ENCODE measurements around the gene BNC1.

The BNC1 gene, protein sequence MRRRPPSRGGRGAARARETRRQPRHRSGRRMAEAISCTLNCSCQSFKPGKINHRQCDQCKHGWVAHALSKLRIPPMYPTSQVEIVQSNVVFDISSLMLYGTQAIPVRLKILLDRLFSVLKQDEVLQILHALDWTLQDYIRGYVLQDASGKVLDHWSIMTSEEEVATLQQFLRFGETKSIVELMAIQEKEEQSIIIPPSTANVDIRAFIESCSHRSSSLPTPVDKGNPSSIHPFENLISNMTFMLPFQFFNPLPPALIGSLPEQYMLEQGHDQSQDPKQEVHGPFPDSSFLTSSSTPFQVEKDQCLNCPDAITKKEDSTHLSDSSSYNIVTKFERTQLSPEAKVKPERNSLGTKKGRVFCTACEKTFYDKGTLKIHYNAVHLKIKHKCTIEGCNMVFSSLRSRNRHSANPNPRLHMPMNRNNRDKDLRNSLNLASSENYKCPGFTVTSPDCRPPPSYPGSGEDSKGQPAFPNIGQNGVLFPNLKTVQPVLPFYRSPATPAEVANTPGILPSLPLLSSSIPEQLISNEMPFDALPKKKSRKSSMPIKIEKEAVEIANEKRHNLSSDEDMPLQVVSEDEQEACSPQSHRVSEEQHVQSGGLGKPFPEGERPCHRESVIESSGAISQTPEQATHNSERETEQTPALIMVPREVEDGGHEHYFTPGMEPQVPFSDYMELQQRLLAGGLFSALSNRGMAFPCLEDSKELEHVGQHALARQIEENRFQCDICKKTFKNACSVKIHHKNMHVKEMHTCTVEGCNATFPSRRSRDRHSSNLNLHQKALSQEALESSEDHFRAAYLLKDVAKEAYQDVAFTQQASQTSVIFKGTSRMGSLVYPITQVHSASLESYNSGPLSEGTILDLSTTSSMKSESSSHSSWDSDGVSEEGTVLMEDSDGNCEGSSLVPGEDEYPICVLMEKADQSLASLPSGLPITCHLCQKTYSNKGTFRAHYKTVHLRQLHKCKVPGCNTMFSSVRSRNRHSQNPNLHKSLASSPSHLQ

DNA sequence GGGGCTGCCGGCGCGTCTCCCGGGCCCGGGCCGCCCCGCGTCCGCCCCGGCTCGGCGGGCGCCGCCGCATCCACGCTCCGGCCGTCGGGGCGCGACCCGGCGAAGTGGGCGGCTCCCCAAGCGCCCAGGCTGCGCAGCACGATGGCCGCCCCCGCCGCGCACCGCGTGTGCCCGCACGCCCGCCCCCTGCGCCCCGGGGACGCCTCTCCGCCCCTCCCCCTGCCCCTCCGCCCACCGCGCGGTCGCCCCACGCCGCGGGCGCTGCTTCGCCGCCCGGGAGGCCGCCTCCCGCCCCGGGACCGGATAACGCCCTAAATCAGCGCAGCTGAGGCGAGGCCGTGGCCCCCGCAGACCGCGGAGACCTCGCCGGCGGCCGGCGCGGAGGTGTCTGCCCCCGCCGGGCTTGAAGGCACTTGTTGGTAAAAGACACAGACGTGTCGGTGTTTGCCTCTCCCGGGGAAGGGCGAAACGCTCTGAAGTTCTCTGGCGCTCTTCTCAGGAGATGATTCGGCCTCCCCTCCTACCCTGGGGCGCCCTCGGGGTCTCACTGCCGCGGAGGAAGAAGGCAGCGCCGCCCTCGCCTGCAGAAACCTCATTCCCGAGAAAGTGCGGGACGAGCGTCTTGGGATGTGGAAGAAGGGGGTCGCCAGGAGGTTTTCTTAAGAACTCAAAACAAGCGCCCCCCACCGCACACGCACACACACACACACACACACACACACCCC is at the start of gene BNC1:
TSS of gene BNC1 (minus strand) at position 106 of the 725 bp plus-strand sequence. CDS start at position 70, 36 bp downstream.
- no peak for DNase-seq (ENCODE audit: low spot score)

DNA sequence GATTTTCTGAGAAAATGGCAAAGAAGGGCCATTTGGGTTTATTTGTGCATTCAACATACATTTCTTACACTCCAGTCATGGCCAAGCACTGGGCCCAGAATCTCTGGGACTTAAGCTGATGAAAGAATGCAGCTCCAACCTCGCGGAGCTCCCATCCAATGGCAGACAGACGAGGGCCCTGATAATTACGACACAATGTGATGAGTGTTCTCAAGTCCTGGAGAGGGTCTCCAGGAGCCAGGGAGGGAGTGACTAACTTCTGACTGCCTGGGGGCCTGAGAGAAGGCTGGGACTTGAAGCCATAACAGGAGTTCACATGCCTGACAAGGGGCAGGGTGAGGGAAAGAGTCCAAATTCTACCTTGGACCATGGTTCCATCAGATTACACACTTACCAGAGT is 42.6 kb upstream of the BNC1 start:
- no peak for DNase-seq (ENCODE audit: low spot score)

DNA sequence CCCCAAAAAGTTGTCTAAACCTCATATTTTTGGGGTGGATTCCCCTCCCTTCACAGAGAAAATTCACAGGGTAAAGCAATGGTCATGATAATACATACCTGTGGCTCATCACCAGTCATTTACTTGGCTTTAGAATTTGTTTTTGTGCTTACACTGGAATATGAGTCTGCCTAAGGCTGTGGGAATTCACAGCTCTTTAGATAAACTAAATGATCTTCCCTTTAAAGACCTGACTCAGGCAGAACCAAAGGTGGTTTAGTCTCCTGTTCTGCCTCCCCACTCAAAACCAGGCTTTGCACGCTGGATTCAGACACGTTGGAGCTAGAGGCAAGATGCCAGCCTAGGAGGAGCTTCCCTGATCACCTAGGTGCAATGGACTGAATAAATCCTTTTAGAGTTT is 40.3 kb upstream of the BNC1 start:
- no peak for DNase-seq (ENCODE audit: low spot score)

DNA sequence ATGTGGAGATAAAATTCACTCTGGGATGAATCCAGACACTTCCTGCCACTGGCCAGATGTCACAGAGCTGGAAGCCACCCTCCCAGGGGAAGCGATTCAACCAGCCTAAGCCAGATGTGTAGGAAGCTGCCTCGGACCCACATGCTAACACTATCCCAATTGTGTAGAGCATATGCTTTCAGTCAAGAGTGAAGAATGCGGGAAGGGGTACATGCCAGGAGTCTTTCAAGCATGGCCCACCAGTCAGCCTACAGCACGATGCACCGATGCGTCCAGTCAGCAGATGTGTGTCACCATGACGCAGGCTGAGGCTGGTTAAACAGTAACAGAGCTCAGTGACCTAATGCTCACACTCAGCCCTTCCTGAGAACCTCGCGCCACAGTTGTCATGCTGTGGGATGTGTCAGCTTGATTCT is 38.8 kb upstream of the BNC1 start:
- no peak for DNase-seq (ENCODE audit: low spot score)

DNA sequence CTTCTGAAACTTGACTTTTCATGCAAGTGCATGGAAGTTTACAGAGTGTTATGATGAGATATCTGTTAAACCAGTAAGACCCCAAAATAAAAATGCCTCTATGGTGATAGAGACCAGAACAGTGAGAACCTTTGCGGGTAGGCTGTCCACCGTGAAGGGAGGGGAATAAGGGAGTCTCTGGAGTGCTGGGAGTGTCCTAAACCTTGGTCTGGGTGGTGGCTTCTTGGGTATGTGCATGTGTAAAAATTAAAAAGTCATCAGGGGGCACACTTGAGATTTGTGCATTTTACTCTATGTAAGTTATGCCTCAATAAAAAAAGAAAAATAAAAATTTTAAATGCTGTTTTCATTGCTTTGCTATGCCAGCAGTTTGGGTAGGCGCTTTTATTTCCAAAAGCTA is 38.2 kb upstream of the BNC1 start:
- no peak for DNase-seq (ENCODE audit: low spot score)

DNA sequence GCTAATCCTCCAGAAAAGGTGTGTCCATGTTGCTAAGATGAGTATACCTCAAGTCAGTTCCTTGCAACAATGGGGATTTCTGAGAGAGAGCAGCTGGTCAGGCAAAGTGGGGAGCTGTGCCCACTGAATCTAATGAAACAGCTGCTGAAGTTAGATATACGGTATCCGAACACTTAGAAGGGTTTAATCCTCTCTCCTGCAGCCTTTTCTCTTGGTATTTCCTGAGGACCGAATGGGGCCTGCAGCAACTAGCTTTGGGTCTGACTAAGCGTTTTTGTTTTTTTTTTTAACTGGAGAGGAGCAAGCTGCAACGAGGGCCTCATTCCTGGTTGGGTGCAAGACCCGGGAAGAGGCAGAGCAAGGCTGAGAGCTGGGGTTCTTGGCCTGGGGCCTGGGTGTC is 37.6 kb upstream of the BNC1 start:
- no peak for DNase-seq (ENCODE audit: low spot score)

DNA sequence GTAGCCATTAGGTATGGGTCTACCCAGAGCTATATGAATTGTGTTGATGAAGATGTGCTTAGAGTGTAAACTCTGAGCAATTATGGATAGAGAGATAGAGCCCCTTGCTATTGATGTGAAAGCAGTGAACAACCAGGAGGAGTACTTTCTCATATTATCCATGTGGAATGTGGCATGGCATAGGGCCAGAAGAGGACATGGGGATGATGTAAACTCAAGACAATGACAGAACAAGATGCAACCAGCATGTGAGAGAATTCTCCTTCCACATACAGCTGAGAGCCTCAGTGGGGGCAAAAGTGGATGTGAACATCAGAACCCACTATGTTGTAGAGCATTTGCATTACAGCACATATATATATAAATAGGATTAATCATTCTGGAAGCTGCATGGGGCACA is 36.4 kb upstream of the BNC1 start:
- no peak for DNase-seq (ENCODE audit: low spot score)

DNA sequence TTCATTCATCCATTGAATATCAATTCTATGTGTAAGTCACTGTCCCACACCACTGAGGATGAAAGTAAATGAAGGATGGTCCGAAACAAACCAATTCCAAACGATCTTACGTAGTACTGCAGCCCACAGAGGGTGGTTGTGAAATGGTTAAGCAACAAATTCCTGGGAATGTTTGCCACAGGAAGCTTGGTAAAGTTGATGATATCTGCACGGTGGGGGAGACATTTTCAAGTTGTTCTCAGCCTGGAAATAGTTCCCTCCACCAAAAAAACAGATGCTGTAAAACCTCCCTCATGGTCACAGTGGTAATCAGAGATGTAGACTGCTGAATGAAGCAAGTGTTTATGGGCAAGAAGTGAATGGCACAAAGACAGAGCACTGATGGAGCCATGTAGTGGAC is 35.9 kb upstream of the BNC1 start:
- DNase-seq (ENCODE audit: low spot score) = no peak

DNA sequence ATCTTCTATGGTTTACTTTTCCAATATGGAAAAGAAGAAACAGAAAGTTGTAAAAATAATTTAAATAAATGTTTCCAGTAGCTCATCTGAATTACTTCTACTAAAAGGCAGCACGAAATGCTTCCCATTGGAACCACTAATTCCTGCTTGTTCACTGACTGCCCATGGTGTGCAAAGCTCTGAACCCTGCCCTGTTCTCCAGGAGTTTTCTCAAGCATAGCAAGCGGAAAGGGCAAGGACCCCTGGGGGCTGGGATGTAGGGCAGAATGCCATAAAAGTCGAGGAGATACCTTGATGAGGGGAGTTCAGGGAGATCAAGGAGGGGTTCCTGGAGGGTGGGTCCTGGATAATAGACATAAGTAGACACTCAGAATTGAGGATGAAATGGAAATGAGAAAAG is 35.3 kb upstream of the BNC1 start:
- no peak for DNase-seq (ENCODE audit: low spot score)

DNA sequence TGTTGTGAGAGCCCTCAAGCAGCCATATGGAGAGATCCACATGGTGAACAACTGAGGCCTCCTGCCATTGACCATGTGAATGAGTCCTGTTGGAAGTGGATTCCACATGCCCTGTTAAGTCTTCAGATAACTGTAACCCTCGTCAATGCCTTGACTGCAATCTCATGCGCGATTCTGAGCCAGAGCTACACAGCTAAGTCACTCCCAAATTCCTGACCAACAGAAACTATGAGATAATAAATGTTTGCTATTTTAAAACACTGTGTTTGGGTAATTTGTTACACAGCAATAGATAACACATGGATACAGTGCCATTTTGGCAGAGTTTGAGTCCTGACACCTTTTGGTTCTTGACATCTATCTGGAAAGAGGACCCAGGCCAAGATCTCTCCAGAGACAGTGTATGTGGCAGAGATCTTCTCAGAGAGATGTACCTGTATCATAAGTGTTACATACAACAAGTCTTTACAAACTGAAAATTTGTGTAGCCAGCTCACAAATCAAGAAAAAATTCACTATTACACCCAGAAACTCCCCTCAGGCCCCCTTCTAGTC is 34.5 kb upstream of the BNC1 start:
- no peak for DNase-seq (ENCODE audit: low spot score)

DNA sequence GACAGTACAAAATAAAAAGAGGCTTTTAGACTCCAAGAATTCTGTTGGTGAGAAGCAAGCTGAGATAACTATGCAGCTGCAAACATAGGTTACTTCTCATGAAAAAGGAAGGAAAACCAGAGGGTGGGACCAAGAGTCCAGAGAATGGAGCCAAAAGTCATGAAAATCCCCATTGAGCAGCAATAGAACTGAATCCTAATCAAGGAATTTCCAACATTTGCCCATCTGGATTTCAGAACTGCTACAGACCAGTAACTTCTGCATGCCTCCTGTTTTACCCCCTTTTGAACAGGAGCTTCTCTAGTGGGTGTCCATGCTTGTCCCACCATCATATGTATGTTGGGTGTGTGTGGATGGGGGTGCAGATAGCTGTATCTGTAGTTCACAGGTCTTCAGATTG is 33.6 kb upstream of the BNC1 start:
- no peak for DNase-seq (ENCODE audit: low spot score)

DNA sequence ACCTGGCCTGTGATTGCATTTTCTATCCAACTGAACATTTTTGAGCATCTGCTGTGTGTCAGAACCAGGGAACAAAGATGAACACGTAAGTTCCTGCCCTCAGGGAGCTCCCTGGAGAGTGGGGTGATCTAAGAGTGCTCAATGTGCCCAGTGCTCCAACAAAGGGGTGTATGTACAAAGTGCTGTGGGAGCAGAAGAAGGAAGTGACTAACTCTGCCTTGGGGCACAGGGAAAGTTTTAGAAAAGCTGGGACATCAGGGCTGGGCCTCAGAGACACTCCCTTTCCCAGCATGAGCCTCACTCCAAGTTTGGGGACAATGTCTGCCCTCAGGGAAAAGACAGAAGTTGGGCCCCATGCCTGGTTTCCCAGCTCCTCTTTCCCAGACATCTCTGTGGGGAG is 27.6 kb upstream of the BNC1 start:
- DNase-seq (ENCODE audit: low spot score) = no peak

DNA sequence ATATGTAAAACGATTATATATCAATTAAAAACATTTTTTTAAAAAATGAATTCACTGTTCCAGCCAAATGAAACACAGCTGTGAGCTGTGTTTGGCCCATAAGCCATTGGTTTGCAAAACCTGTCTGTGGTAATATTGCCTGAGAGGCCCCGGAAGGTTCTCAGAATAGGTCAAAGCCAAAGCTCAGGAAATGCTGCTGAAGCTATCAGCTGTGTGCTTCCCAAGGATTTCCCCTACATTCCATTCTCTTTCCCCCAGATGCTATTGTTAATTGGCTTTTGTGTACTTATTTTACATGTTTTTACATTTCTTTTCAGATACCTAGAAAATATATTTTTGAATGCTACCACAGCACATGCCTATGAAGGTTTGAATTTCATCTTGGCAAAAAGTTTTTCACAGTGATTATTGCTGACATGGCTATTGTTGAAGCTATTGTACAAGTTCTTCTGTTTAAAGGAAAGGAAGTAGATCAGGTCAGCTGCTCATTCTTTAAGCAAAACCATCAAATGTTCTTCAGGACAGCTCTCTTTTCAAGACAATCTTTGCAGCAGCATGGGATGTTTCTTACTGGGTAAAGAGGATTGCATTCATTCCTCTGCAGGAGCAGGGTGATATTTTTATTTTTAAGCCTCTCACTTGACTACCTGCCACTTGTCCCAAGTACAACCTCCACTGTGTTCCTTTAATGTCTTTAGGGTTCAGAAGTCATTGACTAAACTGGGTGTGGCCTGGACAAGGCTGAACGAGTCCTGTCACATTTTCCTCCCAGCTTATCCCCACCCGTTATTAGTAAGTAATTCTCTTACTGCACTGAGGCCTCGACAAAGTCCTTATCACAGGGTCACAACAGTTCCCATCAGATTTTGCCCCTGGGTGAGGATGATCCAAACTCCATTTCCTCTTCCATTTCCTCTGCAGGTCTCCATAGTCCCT is 26.3 kb upstream of the BNC1 start:
- DNase-seq (ENCODE audit: low spot score) = no peak

DNA sequence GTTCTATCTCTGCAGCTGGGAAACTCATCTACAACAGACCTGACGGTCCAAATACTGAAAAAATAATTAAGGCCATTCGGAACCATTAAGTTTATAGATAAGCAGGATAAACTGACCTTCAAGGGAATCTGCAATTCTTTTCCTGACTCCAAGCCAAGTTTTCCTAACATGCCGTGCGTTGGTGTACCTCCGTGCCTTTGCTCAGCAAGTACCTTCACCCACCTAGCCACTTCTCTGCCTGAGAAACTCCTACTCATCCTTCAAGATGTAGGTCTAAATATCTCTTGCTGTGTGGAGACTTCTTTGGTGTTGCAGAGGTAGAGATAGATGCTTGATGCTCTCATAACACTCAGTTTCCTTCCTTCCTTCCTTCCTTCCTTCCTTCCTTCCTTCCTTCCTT is 24.2 kb upstream of the BNC1 start:
- no peak for DNase-seq (ENCODE audit: low spot score)

DNA sequence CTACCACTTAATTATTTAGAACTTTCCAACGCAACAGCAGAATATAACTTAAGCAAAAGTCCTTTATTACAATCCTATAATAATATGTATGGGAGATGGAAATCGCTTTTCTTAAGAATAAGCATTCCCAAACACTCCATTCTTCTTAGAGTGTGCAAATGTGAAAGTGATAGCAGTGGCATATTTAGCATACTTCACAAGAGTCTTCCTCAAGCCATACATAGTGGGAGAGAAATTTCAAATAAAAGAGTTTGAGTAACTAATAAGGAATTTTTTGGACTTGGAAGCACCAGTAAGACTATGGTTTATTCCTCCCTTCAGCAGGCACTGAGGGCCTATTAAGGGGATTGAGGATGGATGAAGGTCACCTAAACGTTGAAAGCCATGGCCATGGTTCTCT is 22.1 kb upstream of the BNC1 start:
- no peak for DNase-seq (ENCODE audit: low spot score)

DNA sequence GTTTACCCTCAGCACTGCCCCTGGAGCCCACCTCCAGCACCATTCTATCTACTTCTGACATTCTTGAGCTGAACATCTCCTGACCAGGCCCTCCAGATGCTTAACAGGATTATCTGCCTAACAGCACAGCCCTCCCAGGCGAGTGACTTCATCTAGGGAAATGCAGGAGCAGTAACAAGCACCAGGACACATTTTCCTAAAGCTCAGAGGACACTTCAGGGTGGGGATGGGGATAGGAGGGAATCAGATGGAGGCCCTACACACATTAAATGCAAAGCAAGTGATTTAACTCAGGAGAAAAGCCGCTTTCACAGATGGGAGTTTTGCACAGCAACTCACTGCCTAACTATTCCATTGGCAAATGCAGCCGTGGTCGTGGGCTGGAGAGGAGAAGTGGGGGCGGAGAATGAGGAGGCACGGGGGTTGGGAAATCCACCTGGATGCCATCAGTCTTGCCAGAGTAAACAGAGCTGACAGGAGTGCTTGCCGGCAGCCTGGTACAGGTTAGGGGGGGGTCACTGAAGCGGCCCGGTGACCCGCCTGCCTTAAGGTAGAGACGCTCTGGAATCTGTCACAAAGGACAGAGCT is 21.3 kb upstream of the BNC1 start:
- no peak for DNase-seq (ENCODE audit: low spot score)

DNA sequence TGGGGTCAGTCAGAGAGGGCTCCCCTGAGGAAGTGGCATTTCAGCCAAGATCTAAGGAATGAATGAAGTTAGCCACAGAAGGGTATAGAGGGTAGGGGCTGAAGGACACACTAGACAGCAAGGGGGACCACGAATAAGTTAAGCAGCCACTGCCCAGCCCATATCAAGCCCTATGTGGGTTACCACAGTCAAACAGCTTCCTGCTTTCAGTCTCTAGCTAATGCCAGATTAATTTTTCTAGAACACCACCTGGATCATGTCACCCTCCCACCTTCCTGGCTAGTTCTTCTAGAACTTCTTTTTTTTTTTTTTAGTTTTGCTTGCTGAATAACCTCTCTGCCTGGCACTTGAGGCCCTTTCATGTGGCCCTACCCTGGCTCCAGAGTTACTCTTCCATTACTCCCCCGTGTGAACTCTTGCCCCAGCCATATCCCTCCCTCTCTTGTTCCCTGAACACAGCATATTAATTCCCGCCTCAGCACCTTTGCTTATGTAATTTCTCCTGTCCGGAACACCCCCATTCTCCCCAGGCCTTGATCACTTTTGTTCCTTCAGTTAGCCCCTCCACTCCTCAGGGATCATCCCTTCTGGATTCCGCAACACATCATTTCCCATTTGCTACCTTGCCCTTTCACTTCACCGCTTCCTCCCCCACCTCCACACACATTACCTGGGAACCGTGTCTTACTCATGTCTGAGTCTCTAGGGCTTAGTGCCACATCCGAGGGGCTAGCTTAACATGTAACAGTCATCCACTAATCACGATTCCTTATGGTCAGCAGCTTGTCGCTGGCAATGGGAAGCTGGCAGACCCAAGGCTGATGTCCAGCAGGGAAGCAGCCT is 20.6 kb upstream of the BNC1 start:
- no peak for DNase-seq (ENCODE audit: low spot score)

DNA sequence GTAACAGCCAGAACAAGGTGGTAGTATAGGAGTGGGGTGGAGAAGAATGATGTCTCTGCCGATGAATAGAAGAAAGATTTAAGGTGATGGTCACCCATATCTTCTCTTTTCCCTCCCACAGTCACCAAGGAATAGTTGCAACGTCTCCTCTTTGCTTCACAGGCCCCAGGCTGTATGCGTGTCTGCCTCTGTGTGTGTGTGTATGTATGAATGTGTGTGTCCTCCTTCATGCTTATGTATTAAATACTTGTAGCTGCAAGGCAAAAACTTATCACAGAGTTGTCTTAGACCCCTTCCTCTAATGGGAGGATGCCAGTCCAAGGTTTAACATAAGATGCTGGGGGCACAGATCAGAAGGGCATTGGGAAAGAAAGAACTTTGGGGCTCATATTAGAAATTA is 19.1 kb upstream of the BNC1 start:
- DNase-seq (ENCODE audit: low spot score) = no peak

DNA sequence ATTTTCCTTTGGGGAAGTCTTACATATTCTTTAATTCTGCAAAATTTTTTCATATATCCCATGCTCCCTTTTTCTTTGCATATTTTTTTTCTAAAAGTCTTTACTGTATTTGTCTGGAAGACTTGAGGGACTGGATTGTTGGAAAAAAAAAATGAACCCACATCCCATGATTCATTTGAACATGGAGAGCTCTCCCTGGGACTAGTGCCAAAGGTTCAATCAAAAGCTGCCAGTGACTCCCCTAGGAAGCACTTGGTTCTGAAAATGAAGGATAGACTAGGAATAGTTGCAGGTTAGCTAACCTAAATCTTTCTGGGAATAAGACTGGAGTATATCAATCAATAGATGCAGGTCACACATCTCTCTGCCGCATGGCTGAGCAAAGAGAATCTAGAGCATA is 16.4 kb upstream of the BNC1 start:
- no peak for DNase-seq (ENCODE audit: low spot score)

DNA sequence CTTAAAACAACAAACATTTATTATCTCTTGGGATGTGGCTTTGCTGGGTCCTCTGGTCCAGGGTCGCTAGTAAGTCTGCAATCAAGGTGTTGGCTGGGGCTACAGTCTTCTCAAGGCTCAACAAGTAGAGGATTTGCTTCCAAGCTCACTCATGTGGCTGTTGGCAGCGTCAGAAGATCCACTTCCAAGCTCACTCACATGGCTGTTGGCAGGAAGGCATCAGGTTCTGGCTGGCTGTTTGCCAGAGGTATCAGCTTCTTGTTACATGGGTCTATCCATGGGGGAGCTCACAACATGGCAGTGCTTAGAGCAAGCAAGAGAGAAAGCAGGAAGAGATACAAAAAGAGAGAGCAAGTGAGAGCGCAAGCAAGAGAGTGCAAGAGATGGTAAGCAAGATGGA is 15.0 kb upstream of the BNC1 start:
- DNase-seq (ENCODE audit: low spot score) = no peak
